GM12872 (cell line): ENCODE measurements around the gene UBXN10.

ENCODE experiments used
- CTCF ChIP-seq: IDR thresholded peaks from 3 replicates; pipeline ENCODE4 v1.5.1; 2011; ENCODE audit warnings: low read depth, mild to moderate bottlenecking, low read length, moderate library complexity; ENCODE audit not compliant: insufficient read depth

Gene UBXN10

GRCh38 chr1:20212085-20212684, 26.3 kb downstream of the UBXN10 start:
- no peak for TF ChIP-seq CTCF

DNA sequence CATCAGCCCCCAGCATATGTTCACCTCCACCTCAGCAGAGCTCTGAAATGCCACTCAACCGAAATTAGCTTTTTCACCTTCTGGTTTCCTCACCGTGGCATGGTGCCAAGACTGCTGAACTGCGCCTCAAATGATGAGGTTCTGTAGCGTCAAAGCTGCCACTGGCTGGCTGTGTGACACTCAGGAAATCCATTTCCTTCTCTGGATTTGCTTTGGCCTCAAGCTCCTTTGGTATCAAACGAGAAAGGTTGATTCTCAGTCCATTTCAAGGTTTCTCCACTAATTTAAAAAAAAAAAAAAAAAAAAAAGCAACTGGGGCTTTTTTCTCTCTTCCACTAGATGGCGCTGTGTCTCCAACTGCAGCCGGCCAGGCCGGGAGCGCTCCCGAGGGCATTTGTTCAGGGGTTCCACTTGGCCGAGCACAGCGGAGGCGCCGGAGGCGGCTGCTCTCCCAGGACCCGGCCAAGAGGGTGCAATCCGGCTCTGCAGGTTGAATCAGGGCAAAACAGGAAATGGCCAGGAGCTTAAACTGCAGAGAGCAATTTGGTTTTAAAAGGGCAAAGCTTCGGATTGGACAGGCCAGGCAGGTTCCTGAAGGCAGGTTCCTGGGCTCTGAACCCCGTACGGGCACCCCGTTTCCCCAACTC, 26.9 kb downstream of the UBXN10 start:
- TF ChIP-seq CTCF: peak; percentile 81

- no peak for TF ChIP-seq CTCF
Observed at GRCh38 chr1:20215716-20216115, 29.8 kb downstream of the UBXN10 start.

DNA sequence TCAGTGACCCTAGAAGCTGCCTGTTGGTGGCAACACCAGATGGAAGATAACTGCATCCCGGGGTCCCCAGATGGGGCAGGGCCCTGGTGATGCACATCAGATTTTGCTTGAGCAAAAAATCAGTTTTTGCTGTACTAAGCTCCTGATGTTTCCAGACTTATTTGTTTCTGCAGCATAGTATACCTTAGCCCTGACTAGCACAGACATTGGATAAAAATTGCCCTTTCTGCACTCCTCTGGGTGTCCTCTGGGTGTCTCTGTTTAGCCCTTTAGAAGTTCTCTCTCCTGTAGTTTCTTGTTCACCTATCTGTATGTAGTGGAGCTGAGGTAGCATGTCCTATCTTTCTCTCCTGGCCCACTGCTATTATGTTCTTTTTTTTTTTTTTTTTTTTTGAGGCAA, 30.7 kb downstream of the UBXN10 start:
- TF ChIP-seq CTCF: peak; percentile 68

- TF ChIP-seq CTCF: no peak
Observed at GRCh38 chr1:20220036-20220435, 34.1 kb downstream of the UBXN10 start.

- no peak for TF ChIP-seq CTCF
Observed at GRCh38 chr1:20223106-20223505, 37.2 kb downstream of the UBXN10 start.

DNA sequence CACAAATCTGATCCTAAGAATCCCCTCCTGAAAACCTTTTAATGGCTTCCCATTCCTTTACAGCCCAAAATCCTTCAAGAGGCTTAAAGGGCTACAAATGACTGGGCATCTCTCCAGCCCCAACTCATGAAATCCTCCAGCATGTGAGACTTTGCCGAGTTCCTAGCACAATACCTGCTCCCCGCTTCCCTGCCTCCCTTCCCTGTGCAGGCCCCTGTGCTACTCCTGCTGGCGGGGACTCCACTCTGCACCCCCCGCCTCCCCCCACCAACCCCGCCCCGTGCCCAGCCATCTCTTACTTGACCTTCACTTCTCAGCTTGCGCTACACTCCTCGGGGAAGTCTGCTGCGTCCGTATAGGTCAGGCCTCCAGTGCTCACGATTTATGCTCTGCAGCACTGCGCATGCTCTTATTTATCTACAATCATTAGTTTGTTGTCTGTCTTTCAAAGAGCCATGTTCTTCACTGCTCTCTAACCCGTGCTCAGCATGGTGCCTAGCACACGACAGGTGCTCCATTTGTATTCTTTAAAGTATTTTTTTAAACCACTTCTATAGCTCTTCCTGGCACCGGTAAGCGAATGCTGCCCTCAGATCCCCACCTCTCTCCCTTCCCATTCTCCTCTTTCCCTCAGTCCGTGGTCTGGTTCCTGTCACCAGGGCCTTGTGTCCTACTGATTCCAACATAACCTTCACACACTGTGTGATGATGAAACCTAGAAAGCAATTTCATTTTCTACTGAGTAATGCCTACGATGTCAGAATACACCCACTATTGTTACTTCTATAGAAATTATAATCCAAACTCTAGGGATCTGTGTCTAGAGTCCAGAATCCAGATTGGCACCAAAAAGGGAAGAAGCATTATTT, 37.9 kb downstream of the UBXN10 start:
- no peak for TF ChIP-seq CTCF
